ENCODE data around the gene SNX27. TPM values are rescaled to one million over a fixed set of nuclear protein-coding genes. Genes with fewer than 3 reads are reported as not detected.

The SNX27 gene
- total and polyA plus RNA-seq, 10 of the 15 experiments (the other 5 are each of a cell fraction or from before 2014, with no cell fraction given), result 3.8 to 21.8 (median 12.5) TPM

- 94% methylated on average over 2 of the region's 2 CpGs for WGBS (ENCODE audit: insufficient coverage, insufficient replicate concordance, low lambda C conversion rate, missing lambda C conversion rate)
- ChIA-PET CTCF (interaction anchor here (0.6 to 1.1 kb wide), 3 partner anchors 10 to 604 kb away, joined by 3 read pairs; no protein-coding TSS in a partner anchor), RAD21 (ENCODE audit: unreplicated experiment) (no interaction called here), SMC1A (ENCODE audit: uncharacterized antibody, unreplicated experiment) (interaction anchor here (1.0 kb wide), 2 partner anchors 13 to 90 kb away, joined by 3 read pairs; no protein-coding TSS in a partner anchor), POLR2A (no interaction called here)
- H3K4me3 ChIP-seq, result no peak overlapping the region
- H3K79me2 ChIP-seq (ENCODE audit: control insufficient read depth, insufficient read depth, low read length), result no peaks in the 10 kb centered on the region
- ATAC-seq, result peak; percentile 54; the same call in 2 of the 3 replicates
- DNase-seq (ENCODE audit: low read depth, low spot score), result no peak
- no peaks in the 10 kb centered on the region for H4K20me1 ChIP-seq (ENCODE audit: control insufficient read depth, insufficient read depth)
- no TSS peak for BruUV-seq (replicated peaks)
- H3K27ac ChIP-seq (ENCODE audit: control insufficient read depth, insufficient read depth), result no peak overlapping the region
- no peak overlapping the region for H3K4me2 ChIP-seq (ENCODE audit: control insufficient read depth, insufficient read depth)
- H3K36me3 ChIP-seq (ENCODE audit: control insufficient read depth in 2 of 2, insufficient read depth in 2 of 2, low read length in 1 of 2), result no peaks in the 10 kb centered on the region; a peak in 1 of 4 replicates
- no peaks in the 10 kb centered on the region for H3K4me1 ChIP-seq (ENCODE audit: control insufficient read depth, insufficient read depth, low read length)
- in situ Hi-C loops (cut with MboI) (loop anchor here (5.0 kb wide), 1 partner anchor 51 kb away; no protein-coding TSS in a partner anchor), intact Hi-C loops (cut with micrococcal nuclease; ENCODE audit: unreplicated experiment) (no loop called here)
- no peaks in the 10 kb centered on the region for H3K27me3 ChIP-seq (replicated peaks in 1 of 2; ENCODE audit: control insufficient read depth in 2 of 2, insufficient read depth in 2 of 2, low read length in 1 of 2)
- no peak for FAIRE-seq
- H3K9ac ChIP-seq (ENCODE audit: control insufficient read depth, insufficient read depth, low read length), result no peak overlapping the region
- H3K9me3 ChIP-seq (replicated peaks; ENCODE audit: control insufficient read depth, insufficient read depth, low read length), result no peaks in the 10 kb centered on the region
- H2AFZ ChIP-seq (ENCODE audit: control insufficient read depth, low read depth, low read length), result no peak overlapping the region
- no peak for TF ChIP-seq POLR2AphosphoS5 (IDR thresholded peaks at IDR 0.05; ENCODE audit: low read length)
- TF ChIP-seq STAT1 (conservative IDR thresholded peaks at IDR 0.05), result no peak
- no peak for TF ChIP-seq NFIC (IDR thresholded peaks at IDR 0.05; ENCODE audit: low read depth, low read length)
- no peak for TF ChIP-seq BCL11A (IDR thresholded peaks at IDR 0.05; ENCODE audit: low read depth, low read length)
- TF ChIP-seq RFX5 (IDR thresholded peaks at IDR 0.05; ENCODE audit: low read depth, low read length), result no peak
- TF ChIP-seq MTA3 (IDR thresholded peaks at IDR 0.05; ENCODE audit: borderline replicate concordance, low read length), result no peak
- TF ChIP-seq TCF3 (IDR thresholded peaks at IDR 0.05; ENCODE audit: borderline replicate concordance, insufficient read depth, low read depth, low read length), result no peak
- TF ChIP-seq, protein P1, sequence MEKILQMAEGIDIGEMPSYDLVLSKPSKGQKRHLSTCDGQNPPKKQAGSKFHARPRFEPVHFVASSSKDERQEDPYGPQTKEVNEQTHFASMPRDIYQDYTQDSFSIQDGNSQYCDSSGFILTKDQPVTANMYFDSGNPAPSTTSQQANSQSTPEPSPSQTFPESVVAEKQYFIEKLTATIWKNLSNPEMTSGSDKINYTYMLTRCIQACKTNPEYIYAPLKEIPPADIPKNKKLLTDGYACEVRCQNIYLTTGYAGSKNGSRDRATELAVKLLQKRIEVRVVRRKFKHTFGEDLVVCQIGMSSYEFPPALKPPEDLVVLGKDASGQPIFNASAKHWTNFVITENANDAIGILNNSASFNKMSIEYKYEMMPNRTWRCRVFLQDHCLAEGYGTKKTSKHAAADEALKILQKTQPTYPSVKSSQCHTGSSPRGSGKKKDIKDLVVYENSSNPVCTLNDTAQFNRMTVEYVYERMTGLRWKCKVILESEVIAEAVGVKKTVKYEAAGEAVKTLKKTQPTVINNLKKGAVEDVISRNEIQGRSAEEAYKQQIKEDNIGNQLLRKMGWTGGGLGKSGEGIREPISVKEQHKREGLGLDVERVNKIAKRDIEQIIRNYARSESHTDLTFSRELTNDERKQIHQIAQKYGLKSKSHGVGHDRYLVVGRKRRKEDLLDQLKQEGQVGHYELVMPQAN (conservative IDR thresholded peaks at IDR 0.05), result no peak
- no peak for TF ChIP-seq POLR2A (IDR thresholded peaks at IDR 0.05; ENCODE audit: low read depth, low read length)
- TF ChIP-seq STAT3 (IDR thresholded peaks at IDR 0.05; ENCODE audit: low read depth, low read length), result no peak
- TF ChIP-seq BHLHE40 (IDR thresholded peaks at IDR 0.05; ENCODE audit: borderline replicate concordance in 1 of 2, low read depth in 2 of 2, low read length in 1 of 2), result no peak
- TF ChIP-seq TAF1 (IDR thresholded peaks at IDR 0.05; ENCODE audit: borderline replicate concordance, low read depth, low read length), result no peak
- no peak for TF ChIP-seq ZBTB11 (CRISPR knock-in tag; IDR thresholded peaks at IDR 0.05)
- TF ChIP-seq ZBTB40 (IDR thresholded peaks at IDR 0.05; ENCODE audit: borderline replicate concordance), result no peak
- TF ChIP-seq ATF3 (IDR thresholded peaks at IDR 0.05; ENCODE audit: borderline replicate concordance, extremely low read depth, low read depth, low read length), result no peak
These were observed 74.7 kb downstream of the SNX27 start for GRCh38 chr1:151686561-151686960.
